Endothelial cell of umbilical vein (primary cell): ENCODE data around the gene PDAP1.

Experiments used
- POLR2A ChIP-seq: IDR thresholded peaks from 2 replicates; pipeline ENCODE4 v1.6.1; 2012; ENCODE audit warnings: low read depth, mild to moderate bottlenecking, control low read depth, low read length
- POLR2AphosphoS5 ChIP-seq: IDR thresholded peaks from 2 replicates; pipeline ENCODE4 v1.6.1; 2012; ENCODE audit warnings: low read depth, mild to moderate bottlenecking, control low read depth, low read length, moderate library complexity; ENCODE audit not compliant: insufficient read depth

GRCh38 chr7:99409806-99410205 lies 1.4 kb upstream of the PDAP1 start:
- no peak for TF ChIP-seq POLR2AphosphoS5
- TF ChIP-seq POLR2A, result no peak
